ENCODE data around the gene TEC.

The TEC gene

DNA sequence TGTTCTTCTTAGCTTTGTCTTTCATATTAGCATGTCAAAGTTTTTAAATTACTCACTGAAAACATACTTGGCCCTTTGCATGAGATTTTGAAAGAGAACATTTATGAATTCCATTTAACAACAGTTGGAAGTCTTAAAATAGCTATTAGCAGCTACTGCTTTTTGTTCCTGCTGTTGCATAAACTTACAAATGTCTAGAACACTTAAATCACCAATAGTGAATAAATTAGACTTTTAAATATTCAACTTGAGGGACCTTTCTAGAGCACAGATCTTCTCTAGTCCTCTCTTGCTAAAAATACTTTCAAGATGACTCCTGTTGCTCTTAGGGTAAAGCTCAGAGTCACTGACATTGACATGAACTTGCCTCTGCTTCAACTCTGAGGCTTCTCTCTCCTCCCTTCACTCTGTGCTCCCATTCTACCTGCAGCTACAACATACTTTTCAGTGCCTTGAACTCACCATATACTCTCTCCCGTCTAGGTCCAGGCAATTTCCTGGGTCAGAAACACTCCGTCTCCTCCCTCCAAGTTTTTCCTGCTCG, 119.7 kb downstream of the TEC start:
- DNase-seq (ENCODE audit: low read depth, low spot score): no peak
- TF ChIP-seq EZH2 (IDR thresholded peaks at IDR 0.05) (no peak), POLR2AphosphoS5 (IDR thresholded peaks at IDR 0.05; ENCODE audit: borderline replicate concordance, low read depth, low read length) (no peak), FOXP2 (optimal IDR thresholded peaks at IDR 0.05; ENCODE audit: control extremely low read depth, extremely low read length, insufficient read depth) (no peak)
- 0 out of 2 replicates have a peak, but pooled peaks cover 6% of the 10 kb centered on the region for H3K9me3 ChIP-seq (ENCODE audit: low read depth, low read length)
- no peak overlapping the region for H3K4me3 ChIP-seq
- no peak overlapping the region for H3K9ac ChIP-seq (ENCODE audit: insufficient read length)
- H3K27ac ChIP-seq: no peak overlapping the region
- no peaks in the 10 kb centered on the region for H3K36me3 ChIP-seq (ENCODE audit: insufficient read depth, low read length)

DNA sequence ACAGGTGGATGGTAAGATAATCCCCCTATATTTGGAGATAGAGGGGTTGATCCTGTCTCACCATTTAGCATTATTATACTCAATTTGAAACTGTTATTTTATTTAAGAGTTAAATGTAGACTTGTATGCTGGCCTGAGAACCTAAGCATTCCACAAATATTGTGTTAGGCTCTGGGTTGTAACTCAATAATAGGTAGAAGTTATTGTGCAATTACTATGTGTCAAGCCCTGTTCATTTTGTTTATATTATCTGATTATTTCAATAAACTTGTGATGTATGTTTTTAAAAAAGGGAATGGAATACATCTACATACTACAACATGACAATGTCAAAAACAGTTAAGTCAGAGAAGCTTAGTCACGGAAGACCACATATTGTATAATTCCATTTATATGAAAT, 122.0 kb downstream of the TEC start:
- TF ChIP-seq POLR2AphosphoS5 (IDR thresholded peaks at IDR 0.05; ENCODE audit: borderline replicate concordance, low read depth, low read length) (no peak), EZH2 (IDR thresholded peaks at IDR 0.05) (no peak), FOXP2 (optimal IDR thresholded peaks at IDR 0.05; ENCODE audit: control extremely low read depth, extremely low read length, insufficient read depth) (no peak)
- DNase-seq (ENCODE audit: low read depth, low spot score): no peak
- Histone ChIP-seq H3K9me3 (ENCODE audit: low read depth, low read length) (0 out of 2 replicates have a peak, but pooled peaks cover 2% of the 10 kb centered on the region), H3K27ac (no peak overlapping the region), H3K36me3 (ENCODE audit: insufficient read depth, low read length) (no peaks in the 10 kb centered on the region), H3K9ac (ENCODE audit: insufficient read length) (no peak overlapping the region), H3K4me3 (no peak overlapping the region)

DNA sequence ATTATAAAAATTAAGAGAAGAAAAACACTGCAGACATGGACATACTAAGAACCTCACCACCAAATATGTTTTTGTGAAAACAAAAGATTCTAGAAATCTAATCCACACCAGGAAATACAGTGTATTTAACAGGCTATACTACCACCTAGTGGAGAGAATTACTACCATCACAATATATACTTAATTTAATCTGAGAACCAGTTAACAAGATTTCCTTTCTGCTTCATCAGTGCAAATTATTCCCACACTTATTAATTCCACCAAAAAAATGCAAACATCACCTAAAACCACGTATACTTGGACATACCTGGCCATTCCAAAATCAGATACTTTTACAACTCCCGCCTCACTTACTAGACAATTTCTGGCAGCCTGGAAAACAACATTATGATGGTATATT, 128.6 kb downstream of the TEC start:
- H3K9ac ChIP-seq (ENCODE audit: insufficient read length): no peak overlapping the region
- H3K36me3 ChIP-seq (ENCODE audit: insufficient read depth, low read length): no peaks in the 10 kb centered on the region
- no peak overlapping the region for H3K4me3 ChIP-seq
- H3K27ac ChIP-seq: no peak overlapping the region
- no peak for DNase-seq (ENCODE audit: low read depth, low spot score)
- H3K9me3 ChIP-seq (ENCODE audit: low read depth, low read length): no peaks in the 10 kb centered on the region
- TF ChIP-seq EZH2 (IDR thresholded peaks at IDR 0.05) (no peak), FOXP2 (optimal IDR thresholded peaks at IDR 0.05; ENCODE audit: control extremely low read depth, extremely low read length, insufficient read depth) (no peak), POLR2AphosphoS5 (IDR thresholded peaks at IDR 0.05; ENCODE audit: borderline replicate concordance, low read depth, low read length) (no peak)

DNA sequence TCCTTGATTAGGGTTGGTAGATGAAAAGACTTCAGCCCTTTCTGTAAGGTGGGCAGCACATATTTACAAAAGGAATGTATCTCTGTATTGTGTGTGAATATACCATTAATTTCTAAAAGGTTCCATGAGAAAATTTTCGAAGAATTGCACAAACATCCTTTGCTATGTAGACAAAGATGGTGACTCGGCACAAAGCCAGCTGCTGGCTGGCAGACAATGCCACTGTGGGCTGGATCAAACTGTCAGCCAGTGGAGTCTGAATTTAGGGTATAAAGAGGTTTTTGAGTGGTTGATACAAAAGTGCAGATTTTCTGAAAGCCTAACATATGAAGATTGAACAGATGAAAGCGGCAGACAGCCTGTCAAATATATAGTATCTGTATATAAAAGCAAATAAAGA, 129.9 kb downstream of the TEC start:
- no peaks in the 10 kb centered on the region for H3K9me3 ChIP-seq (ENCODE audit: low read depth, low read length)
- TF ChIP-seq FOXP2 (optimal IDR thresholded peaks at IDR 0.05; ENCODE audit: control extremely low read depth, extremely low read length, insufficient read depth) (no peak), EZH2 (IDR thresholded peaks at IDR 0.05) (no peak), POLR2AphosphoS5 (IDR thresholded peaks at IDR 0.05; ENCODE audit: borderline replicate concordance, low read depth, low read length) (no peak)
- H3K4me3 ChIP-seq: no peak overlapping the region
- no peak overlapping the region for H3K9ac ChIP-seq (ENCODE audit: insufficient read length)
- H3K36me3 ChIP-seq (ENCODE audit: insufficient read depth, low read length): no peaks in the 10 kb centered on the region
- H3K27ac ChIP-seq: no peak overlapping the region
- no peak for DNase-seq (ENCODE audit: low read depth, low spot score)

DNA sequence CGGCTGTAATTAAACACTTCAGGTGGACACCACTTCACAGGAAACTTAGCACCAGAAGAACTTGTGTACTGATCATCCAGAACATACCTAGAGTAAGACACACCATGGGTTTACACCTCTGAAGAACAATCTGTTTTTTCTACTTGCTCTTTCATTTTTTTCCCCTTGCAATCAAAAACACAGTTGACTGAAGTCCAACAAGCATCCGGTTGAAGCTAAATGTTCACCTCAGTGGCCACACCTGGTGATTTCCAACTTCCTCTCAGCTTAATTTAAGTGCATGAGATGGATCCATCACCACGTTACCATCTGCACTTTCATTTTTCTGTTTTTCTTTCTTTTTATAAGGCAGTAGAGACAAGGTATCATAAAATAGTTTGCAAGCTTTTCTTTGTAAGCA, 130.7 kb downstream of the TEC start:
- TF ChIP-seq POLR2AphosphoS5 (IDR thresholded peaks at IDR 0.05; ENCODE audit: borderline replicate concordance, low read depth, low read length): no peak
- TF ChIP-seq FOXP2 (optimal IDR thresholded peaks at IDR 0.05; ENCODE audit: control extremely low read depth, extremely low read length, insufficient read depth): no peak
- TF ChIP-seq EZH2 (IDR thresholded peaks at IDR 0.05): no peak
- no peak for DNase-seq (ENCODE audit: low read depth, low spot score)
- H3K27ac ChIP-seq: no peak overlapping the region
- no peaks in the 10 kb centered on the region for H3K9me3 ChIP-seq (ENCODE audit: low read depth, low read length)
- H3K9ac ChIP-seq (ENCODE audit: insufficient read length): no peak overlapping the region
- no peaks in the 10 kb centered on the region for H3K36me3 ChIP-seq (ENCODE audit: insufficient read depth, low read length)
- no peak overlapping the region for H3K4me3 ChIP-seq

DNA sequence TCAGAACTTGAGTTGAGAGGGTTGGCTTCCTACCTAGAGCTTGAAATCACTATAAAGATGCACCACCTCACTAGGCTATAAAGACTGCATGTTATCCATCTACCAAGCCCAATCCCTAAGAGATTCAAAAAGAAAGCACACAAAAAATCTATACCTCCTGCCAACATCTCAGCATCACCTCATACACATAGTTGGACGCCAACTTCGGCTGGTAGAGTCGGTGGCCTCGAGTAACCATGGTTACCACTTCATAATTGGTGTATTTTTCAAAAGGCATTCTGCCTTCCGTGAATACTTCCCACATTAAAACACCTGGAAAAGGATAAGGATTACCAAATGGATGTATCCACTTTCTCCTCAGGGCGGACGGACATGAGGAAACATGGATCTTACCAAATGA, 131.1 kb downstream of the TEC start:
- no peak for DNase-seq (ENCODE audit: low read depth, low spot score)

GRCh38 chr4:48137846-48138245, 131.8 kb downstream of the TEC start:
- no peak overlapping the region for H3K4me3 ChIP-seq
- TF ChIP-seq EZH2 (IDR thresholded peaks at IDR 0.05) (no peak), FOXP2 (optimal IDR thresholded peaks at IDR 0.05; ENCODE audit: control extremely low read depth, extremely low read length, insufficient read depth) (no peak), POLR2AphosphoS5 (IDR thresholded peaks at IDR 0.05; ENCODE audit: borderline replicate concordance, low read depth, low read length) (no peak)
- no peak for DNase-seq (ENCODE audit: low read depth, low spot score)
- H3K27ac ChIP-seq: no peak overlapping the region
- no peaks in the 10 kb centered on the region for H3K9me3 ChIP-seq (ENCODE audit: low read depth, low read length)
- no peak overlapping the region for H3K9ac ChIP-seq (ENCODE audit: insufficient read length)
- H3K36me3 ChIP-seq (ENCODE audit: insufficient read depth, low read length): no peaks in the 10 kb centered on the region

More for the DNA sequence above, 131.1 kb downstream of the TEC start:
- H3K9ac ChIP-seq (ENCODE audit: insufficient read length): no peak overlapping the region
- no peaks in the 10 kb centered on the region for H3K9me3 ChIP-seq (ENCODE audit: low read depth, low read length)
- H3K36me3 ChIP-seq (ENCODE audit: insufficient read depth, low read length): no peaks in the 10 kb centered on the region
- TF ChIP-seq EZH2 (IDR thresholded peaks at IDR 0.05): no peak
- H3K4me3 ChIP-seq: no peak overlapping the region
- no peak overlapping the region for H3K27ac ChIP-seq

DNA sequence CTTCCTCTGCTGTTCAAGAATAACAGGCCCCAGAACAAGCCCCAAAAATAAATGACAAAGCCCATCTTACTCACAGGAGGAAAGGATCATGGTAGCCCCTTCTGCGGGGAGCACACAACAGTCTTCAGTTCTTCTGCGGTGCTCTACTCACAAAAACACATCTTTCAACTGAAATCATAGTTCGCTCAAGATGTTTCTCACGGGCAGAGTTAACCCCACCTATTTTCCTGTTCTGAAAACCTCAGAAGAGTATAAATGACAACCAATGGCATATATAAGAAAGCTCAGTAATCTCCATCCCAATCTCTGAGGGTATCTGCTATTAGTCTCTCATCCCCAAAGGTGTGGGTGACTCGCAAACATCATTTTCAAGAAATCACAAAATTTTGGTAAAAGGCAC, 135.6 kb downstream of the TEC start, which contains the start of gene TXK:
Gene TXK, minus strand, starts transcription at position 170 of the 400 bp plus-strand sequence. Its CDS starts 80 bp downstream, at position 90.
- DNase-seq (ENCODE audit: low read depth, low spot score): no peak
- Histone ChIP-seq H3K9me3 (ENCODE audit: low read depth, low read length) (no peaks in the 10 kb centered on the region), H3K9ac (ENCODE audit: insufficient read length) (no peak within 1 kb of the TSS), H3K36me3 (ENCODE audit: insufficient read depth, low read length) (no peaks in the 10 kb centered on the region), H3K27ac (no peak within 1 kb of the TSS), H3K4me3 (no peak within 1 kb of the TSS)
- TF ChIP-seq FOXP2 (optimal IDR thresholded peaks at IDR 0.05; ENCODE audit: control extremely low read depth, extremely low read length, insufficient read depth) (no peak), EZH2 (IDR thresholded peaks at IDR 0.05) (no peak), POLR2AphosphoS5 (IDR thresholded peaks at IDR 0.05; ENCODE audit: borderline replicate concordance, low read depth, low read length) (no peak)

DNA sequence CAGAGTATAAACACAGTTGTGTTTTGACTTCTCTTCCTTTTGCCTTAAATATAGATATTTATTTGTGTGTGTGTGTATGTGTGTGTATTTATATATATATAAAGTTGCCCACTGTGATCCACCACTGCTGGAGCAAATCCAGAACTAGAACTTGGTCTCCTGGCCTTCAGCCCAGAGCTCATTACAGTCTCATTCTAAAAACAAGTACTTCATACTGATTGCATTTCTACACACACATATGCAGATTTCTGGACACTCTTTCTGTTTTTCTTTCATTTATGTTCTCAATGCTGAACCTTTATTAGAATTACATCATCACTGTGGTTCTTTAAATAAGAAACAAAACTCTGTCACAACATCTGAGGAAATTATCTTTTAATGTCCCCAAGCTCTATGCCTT, 136.0 kb downstream of the TEC start:
- DNase-seq (ENCODE audit: low read depth, low spot score): no peak

More for the DNA sequence above, 136.0 kb downstream of the TEC start:
- Histone ChIP-seq H3K9ac (ENCODE audit: insufficient read length) (no peak overlapping the region), H3K4me3 (no peak overlapping the region), H3K9me3 (ENCODE audit: low read depth, low read length) (no peaks in the 10 kb centered on the region), H3K36me3 (ENCODE audit: insufficient read depth, low read length) (no peaks in the 10 kb centered on the region), H3K27ac (no peak overlapping the region)
- TF ChIP-seq EZH2 (IDR thresholded peaks at IDR 0.05): no peak
- TF ChIP-seq POLR2AphosphoS5 (IDR thresholded peaks at IDR 0.05; ENCODE audit: borderline replicate concordance, low read depth, low read length): no peak
- no peak for TF ChIP-seq FOXP2 (optimal IDR thresholded peaks at IDR 0.05; ENCODE audit: control extremely low read depth, extremely low read length, insufficient read depth)
